IPS-18a (cell line): Measurements from ENCODE around the gene OR1I1.
"Not testable (repeated sequence)": the region's sequence is repeated elsewhere in the genome, so short reads cannot be mapped to it uniquely, and the experiment has no call there.

ENCODE experiments used
- H3K27ac ChIP-seq: one replicate; pipeline ENCODE4 v1.5.1; 2013; ENCODE audit warnings: low read length
- H3K27me3 ChIP-seq: one replicate; pipeline ENCODE4 v1.6.1; 2013; ENCODE audit warnings: mild to moderate bottlenecking, low read length; ENCODE audit not compliant: control insufficient read depth, insufficient read depth
- H3K36me3 ChIP-seq: one replicate; pipeline ENCODE4 v1.6.1; 2013; ENCODE audit warnings: low read depth, low read length; ENCODE audit not compliant: control insufficient read depth
- H3K4me1 ChIP-seq: one replicate; pipeline ENCODE4 v1.6.1; 2013; ENCODE audit warnings: low read depth, low read length; ENCODE audit not compliant: control insufficient read depth
- H3K4me3 ChIP-seq: one replicate; pipeline ENCODE4 v1.5.1; 2013; ENCODE audit warnings: low read length
- H3K9ac ChIP-seq: one replicate; pipeline ENCODE4 v1.6.1; 2013; ENCODE audit warnings: mild to moderate bottlenecking, low read length, moderate library complexity
- H3K9me3 ChIP-seq: one replicate; pipeline ENCODE4 v1.6.1; 2013; ENCODE audit warnings: low read depth, low read length; ENCODE audit not compliant: control insufficient read depth

The OR1I1 gene

GRCh38 chr19:15062036-15062435, 20.0 kb upstream of the OR1I1 start:
- Histone ChIP-seq H3K9me3 (peaks cover 26% of the 10 kb centered on the region), H3K36me3 (no peaks in the 10 kb centered on the region), H3K27ac (no peak overlapping the region), H3K9ac (no peak overlapping the region), H3K4me3 (no peak overlapping the region), H3K27me3 (no peaks in the 10 kb centered on the region), H3K4me1 (no peaks in the 10 kb centered on the region)

GRCh38 chr19:15070386-15070785, 11.6 kb upstream of the OR1I1 start:
- not testable (repeated sequence) for H3K27ac ChIP-seq, H3K9ac ChIP-seq, H3K4me3 ChIP-seq, H3K9me3 ChIP-seq, H3K4me1 ChIP-seq, H3K27me3 ChIP-seq, H3K36me3 ChIP-seq

GRCh38 chr19:15072930-15073647, 8.9 kb upstream of the OR1I1 start:
- Histone ChIP-seq H3K4me3 (no peak overlapping the region), H3K9me3 (no peaks in the 10 kb centered on the region), H3K9ac (no peak overlapping the region), H3K36me3 (no peaks in the 10 kb centered on the region), H3K27me3 (no peaks in the 10 kb centered on the region), H3K27ac (no peak overlapping the region), H3K4me1 (no peaks in the 10 kb centered on the region)

- Histone ChIP-seq H3K27ac (no peak overlapping the region), H3K27me3 (no peaks in the 10 kb centered on the region), H3K36me3 (no peaks in the 10 kb centered on the region), H3K9ac (no peak overlapping the region), H3K4me1 (no peaks in the 10 kb centered on the region), H3K9me3 (no peaks in the 10 kb centered on the region), H3K4me3 (no peak overlapping the region)
Measured at GRCh38 chr19:15074371-15074770, 7.6 kb upstream of the OR1I1 start.

DNA sequence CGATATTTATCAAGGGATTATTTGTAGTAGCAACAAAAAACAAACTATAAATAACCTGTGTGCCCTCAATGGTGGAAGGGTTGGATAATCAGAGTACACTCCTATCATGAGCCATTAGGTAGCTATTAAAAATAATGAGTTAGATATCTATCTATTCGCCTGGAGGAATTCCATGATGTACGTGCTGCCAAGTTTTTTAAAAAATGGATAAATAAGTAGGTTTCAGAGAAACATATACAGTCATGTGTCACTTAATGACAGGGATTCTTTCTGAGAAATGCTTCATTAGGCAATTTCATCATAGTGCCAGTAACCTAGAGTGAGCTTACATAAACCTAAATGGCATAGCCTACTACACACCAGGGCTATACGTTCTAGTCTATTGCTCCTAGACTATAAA, 6.2 kb upstream of the OR1I1 start:
- Histone ChIP-seq H3K36me3 (no peaks in the 10 kb centered on the region), H3K4me3 (no peak overlapping the region), H3K27ac (no peak overlapping the region), H3K4me1 (no peaks in the 10 kb centered on the region), H3K9ac (no peak overlapping the region), H3K9me3 (no peaks in the 10 kb centered on the region), H3K27me3 (no peaks in the 10 kb centered on the region)

GRCh38 chr19:15080002-15080401, 2.0 kb upstream of the OR1I1 start:
- H3K9me3 ChIP-seq, H3K27me3 ChIP-seq: not testable (repeated sequence)

GRCh38 chr19:15087182-15087581, 5.2 kb downstream of the OR1I1 start:
- peaks cover 11% of the 10 kb centered on the region for H3K27me3 ChIP-seq
- H3K36me3 ChIP-seq = no peaks in the 10 kb centered on the region
- H3K9ac ChIP-seq = no peak overlapping the region
- H3K4me1 ChIP-seq = no peaks in the 10 kb centered on the region
- H3K27ac ChIP-seq = no peak overlapping the region
- H3K4me3 ChIP-seq = no peak overlapping the region
- H3K9me3 ChIP-seq = no peaks in the 10 kb centered on the region

More at GRCh38 chr19:15080002-15080401, 2.0 kb upstream of the OR1I1 start:
- H3K9ac ChIP-seq, H3K4me3 ChIP-seq, H3K27ac ChIP-seq, H3K36me3 ChIP-seq, H3K4me1 ChIP-seq: not testable (repeated sequence)

DNA sequence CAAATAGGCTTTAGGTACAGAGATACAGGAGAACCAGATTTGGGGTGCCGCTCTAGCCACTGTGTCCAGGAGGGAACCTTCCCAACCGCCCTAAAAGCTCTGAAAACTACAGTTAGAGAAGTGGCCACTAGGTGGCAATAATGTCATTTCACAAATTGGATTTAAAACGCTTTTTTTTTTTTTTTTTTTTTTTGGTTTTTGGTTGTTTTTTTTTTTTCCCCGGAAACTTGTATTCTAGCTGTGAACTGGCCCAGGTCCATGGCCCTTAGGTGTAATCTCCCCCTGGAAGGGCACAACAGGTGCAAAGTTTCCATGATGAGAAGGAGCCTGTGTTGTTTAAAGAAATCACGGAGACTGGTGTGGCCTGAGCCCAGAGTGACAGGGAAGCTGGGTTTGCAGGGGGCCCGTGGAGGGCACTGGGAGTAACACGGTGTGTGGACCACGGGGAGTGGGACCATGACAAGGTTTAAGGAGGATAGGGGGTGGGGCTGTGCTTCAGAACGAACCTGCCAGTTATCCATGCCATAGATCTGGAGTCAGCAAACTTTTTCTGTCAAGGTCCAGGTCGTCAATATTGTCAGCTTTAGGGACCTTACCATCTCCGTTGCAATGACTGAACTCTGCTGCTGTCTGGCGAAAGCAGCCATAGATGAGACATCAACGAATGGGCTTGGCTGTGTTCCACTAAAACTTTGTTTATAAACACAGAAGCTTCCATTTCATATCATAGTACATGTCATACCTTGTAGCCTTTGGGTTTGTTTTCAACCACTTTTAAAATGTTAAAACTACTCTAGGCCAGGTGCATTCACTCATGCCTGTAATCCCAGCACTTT, 10.1 kb downstream of the OR1I1 start:
- Histone ChIP-seq H3K27ac (no peak overlapping the region), H3K9ac (no peak overlapping the region), H3K36me3 (no peaks in the 10 kb centered on the region), H3K9me3 (no peaks in the 10 kb centered on the region), H3K4me3 (no peak overlapping the region), H3K4me1 (no peaks in the 10 kb centered on the region), H3K27me3 (peaks cover 6% of the 10 kb centered on the region)

- H3K4me1 ChIP-seq = no peaks in the 10 kb centered on the region
- H3K27me3 ChIP-seq = no peaks in the 10 kb centered on the region
- no peaks in the 10 kb centered on the region for H3K36me3 ChIP-seq
- H3K9ac ChIP-seq = no peak overlapping the region
- no peak overlapping the region for H3K4me3 ChIP-seq
- H3K27ac ChIP-seq = no peak overlapping the region
- H3K9me3 ChIP-seq = no peaks in the 10 kb centered on the region
Measured at GRCh38 chr19:15093001-15093400, 11.0 kb downstream of the OR1I1 start.

DNA sequence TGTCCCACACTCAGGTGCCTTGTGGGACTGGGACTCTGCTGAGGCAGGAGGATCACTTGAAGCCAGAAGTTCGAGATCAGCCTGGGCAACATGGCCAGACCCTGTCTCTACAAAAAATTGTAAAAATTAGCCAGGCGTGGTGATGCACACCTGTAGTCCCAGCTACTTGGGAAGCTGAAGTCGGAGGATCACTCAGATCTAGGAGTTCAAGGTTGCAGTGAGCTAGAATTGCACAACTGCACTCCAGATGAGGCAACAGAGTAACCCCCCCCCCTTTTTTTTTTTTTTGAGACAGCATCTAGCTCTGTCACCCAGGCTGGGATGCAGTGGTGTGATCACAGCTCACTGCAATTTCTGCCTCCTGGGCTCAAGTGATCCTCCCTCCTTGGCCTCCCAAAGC, 14.2 kb downstream of the OR1I1 start:
- Histone ChIP-seq H3K9ac (no peak overlapping the region), H3K27me3 (no peaks in the 10 kb centered on the region), H3K9me3 (no peaks in the 10 kb centered on the region), H3K36me3 (no peaks in the 10 kb centered on the region), H3K4me3 (no peak overlapping the region), H3K27ac (no peak overlapping the region), H3K4me1 (no peaks in the 10 kb centered on the region)

DNA sequence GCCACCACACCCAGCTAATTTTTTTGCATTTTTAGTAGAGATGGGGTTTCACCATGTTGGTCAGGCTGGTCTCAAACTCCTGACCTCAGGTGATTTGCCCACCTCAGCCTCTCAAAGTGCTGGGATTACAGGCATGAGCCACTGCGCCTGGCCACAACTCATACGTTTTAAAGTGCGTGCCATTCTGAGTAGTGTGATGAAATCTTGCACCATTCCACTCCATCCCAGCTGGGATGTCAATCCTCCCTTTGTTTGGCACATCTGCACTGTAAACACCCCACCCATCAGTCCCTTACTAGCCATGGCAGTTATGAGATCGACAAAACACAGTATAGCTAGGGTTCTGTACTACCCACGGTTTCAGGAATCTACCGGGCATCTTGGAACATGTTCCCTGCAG, 16.0 kb downstream of the OR1I1 start:
- H3K9me3 ChIP-seq, H3K4me1 ChIP-seq, H3K4me3 ChIP-seq, H3K27ac ChIP-seq, H3K9ac ChIP-seq, H3K27me3 ChIP-seq, H3K36me3 ChIP-seq: not testable (repeated sequence)

GRCh38 chr19:15098460-15098859, 16.4 kb downstream of the OR1I1 start:
- no peaks in the 10 kb centered on the region for H3K9me3 ChIP-seq
- H3K36me3 ChIP-seq = no peaks in the 10 kb centered on the region
- no peak overlapping the region for H3K27ac ChIP-seq
- no peaks in the 10 kb centered on the region for H3K27me3 ChIP-seq
- H3K4me1 ChIP-seq = no peaks in the 10 kb centered on the region
- no peak overlapping the region for H3K4me3 ChIP-seq
- no peak overlapping the region for H3K9ac ChIP-seq
